ENCODE data around the gene ESRRA. TPM values are rescaled to one million over a fixed set of nuclear protein-coding genes. Genes with fewer than 3 reads are reported as not detected.

Gene ESRRA
- total and polyA plus RNA-seq, 2 of the 13 experiments (the other 11 are each of a cell fraction or from before 2014, with no cell fraction given): 18.1 to 36.3 TPM

DNA sequence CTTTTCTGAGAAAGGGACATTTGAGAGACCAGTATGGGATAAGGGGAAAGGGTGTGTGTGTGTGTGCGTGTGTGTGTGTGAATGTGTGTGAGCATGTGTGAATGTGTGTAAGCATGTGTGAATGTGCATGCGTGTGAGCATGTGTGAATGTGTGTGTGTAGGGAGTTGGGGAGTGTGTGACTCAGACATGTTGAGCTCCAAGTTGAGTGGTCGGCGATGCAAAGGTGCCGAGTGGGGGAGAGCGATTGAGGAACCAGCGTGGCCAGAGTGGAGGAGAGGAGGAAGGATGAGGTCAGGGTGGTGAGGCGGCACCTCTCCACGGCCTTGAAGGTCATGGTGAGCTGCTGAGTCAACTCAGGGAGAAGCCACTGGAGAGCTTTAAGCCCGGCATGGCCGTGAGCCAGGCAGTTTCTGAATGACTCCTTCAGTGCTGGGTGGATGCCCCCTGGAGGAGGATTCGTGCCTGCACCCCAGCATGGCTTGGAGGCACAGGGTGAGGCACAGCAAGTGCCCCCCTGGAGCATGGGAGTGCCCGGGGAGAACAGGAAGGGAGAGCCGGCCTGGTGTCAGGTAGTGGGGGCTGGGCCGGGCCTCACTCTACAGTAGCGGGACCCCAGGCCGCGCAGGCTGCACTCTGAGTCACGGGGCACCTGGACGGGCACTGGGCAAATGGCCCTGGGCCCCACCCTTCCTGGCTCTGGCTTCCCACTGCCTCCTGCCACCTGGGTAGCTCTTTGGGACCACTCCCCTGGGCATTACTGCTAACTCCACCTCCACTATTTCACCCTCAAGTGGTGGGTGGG lies 26.4 kb downstream of the ESRRA start (continued):
- 0 out of 2 replicates have a peak, but pooled peaks have one; percentile 32 for TF ChIP-seq NONO (IDR thresholded peaks at IDR 0.05)
- no peak for TF ChIP-seq NONO (CRISPR knock-in tag; conservative IDR thresholded peaks at IDR 0.05)
- peak; percentile 42 for TF ChIP-seq ZFX (CRISPR knock-in tag; IDR thresholded peaks at IDR 0.05; ENCODE audit: low read depth)
- no peak for TF ChIP-seq RNF2 (conservative IDR thresholded peaks at IDR 0.05; ENCODE audit: low read depth)
- no peak for TF ChIP-seq ATF7-NPFF (CRISPR knock-in tag; IDR thresholded peaks at IDR 0.05; ENCODE audit: low read depth)
- TF ChIP-seq RXRA (CRISPR knock-in tag; IDR thresholded peaks at IDR 0.05): 0 out of 2 replicates have a peak, but pooled peaks have one; percentile 44
- peak; percentile 35; the same call in 1 of the 2 replicates for TF ChIP-seq SALL1 (CRISPR knock-in tag; IDR thresholded peaks at IDR 0.05)
- TF ChIP-seq ZNF556 (CRISPR knock-in tag; IDR thresholded peaks at IDR 0.05; ENCODE audit: borderline replicate concordance): peak; percentile 42; the same call in 1 of the 2 replicates
- TF ChIP-seq FOXO1 (CRISPR knock-in tag; IDR thresholded peaks at IDR 0.05): 0 out of 2 replicates have a peak, but pooled peaks have one; percentile 14
- peak; percentile 47; the same call in 1 of the 2 replicates for TF ChIP-seq ZNF768 (CRISPR knock-in tag; IDR thresholded peaks at IDR 0.05)
- TF ChIP-seq, protein P1, sequence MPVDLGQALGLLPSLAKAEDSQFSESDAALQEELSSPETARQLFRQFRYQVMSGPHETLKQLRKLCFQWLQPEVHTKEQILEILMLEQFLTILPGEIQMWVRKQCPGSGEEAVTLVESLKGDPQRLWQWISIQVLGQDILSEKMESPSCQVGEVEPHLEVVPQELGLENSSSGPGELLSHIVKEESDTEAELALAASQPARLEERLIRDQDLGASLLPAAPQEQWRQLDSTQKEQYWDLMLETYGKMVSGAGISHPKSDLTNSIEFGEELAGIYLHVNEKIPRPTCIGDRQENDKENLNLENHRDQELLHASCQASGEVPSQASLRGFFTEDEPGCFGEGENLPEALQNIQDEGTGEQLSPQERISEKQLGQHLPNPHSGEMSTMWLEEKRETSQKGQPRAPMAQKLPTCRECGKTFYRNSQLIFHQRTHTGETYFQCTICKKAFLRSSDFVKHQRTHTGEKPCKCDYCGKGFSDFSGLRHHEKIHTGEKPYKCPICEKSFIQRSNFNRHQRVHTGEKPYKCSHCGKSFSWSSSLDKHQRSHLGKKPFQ (CRISPR knock-in tag; IDR thresholded peaks at IDR 0.05; ENCODE audit: insufficient replicate concordance): no peak
- TF ChIP-seq NRL (CRISPR knock-in tag; IDR thresholded peaks at IDR 0.05; ENCODE audit: borderline replicate concordance): no peak; the same call in 1 of the 2 replicates
- TF ChIP-seq ZNF501 (CRISPR knock-in tag; IDR thresholded peaks at IDR 0.05): peak; percentile 37; the same call in 1 of the 2 replicates
- no peak for TF ChIP-seq SNAI1 (CRISPR knock-in tag; IDR thresholded peaks at IDR 0.05; ENCODE audit: borderline replicate concordance)
- TF ChIP-seq ETV5 (CRISPR knock-in tag; IDR thresholded peaks at IDR 0.05; ENCODE audit: borderline replicate concordance): no peak
- TF ChIP-seq, protein P2, sequence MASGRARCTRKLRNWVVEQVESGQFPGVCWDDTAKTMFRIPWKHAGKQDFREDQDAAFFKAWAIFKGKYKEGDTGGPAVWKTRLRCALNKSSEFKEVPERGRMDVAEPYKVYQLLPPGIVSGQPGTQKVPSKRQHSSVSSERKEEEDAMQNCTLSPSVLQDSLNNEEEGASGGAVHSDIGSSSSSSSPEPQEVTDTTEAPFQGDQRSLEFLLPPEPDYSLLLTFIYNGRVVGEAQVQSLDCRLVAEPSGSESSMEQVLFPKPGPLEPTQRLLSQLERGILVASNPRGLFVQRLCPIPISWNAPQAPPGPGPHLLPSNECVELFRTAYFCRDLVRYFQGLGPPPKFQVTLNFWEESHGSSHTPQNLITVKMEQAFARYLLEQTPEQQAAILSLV (CRISPR knock-in tag; IDR thresholded peaks at IDR 0.05; ENCODE audit: borderline replicate concordance): 0 out of 2 replicates have a peak, but pooled peaks have one; percentile 21
- TF ChIP-seq, protein P3, sequence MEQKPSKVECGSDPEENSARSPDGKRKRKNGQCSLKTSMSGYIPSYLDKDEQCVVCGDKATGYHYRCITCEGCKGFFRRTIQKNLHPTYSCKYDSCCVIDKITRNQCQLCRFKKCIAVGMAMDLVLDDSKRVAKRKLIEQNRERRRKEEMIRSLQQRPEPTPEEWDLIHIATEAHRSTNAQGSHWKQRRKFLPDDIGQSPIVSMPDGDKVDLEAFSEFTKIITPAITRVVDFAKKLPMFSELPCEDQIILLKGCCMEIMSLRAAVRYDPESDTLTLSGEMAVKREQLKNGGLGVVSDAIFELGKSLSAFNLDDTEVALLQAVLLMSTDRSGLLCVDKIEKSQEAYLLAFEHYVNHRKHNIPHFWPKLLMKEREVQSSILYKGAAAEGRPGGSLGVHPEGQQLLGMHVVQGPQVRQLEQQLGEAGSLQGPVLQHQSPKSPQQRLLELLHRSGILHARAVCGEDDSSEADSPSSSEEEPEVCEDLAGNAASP (CRISPR knock-in tag; IDR thresholded peaks at IDR 0.05; ENCODE audit: borderline replicate concordance): 0 out of 2 replicates have a peak, but pooled peaks have one; percentile 33
- TF ChIP-seq ZNF12 (CRISPR knock-in tag; IDR thresholded peaks at IDR 0.05): no peak
- no peak for TF ChIP-seq CREM (IDR thresholded peaks at IDR 0.05)
- no peak for TF ChIP-seq CREM (CRISPR knock-in tag; IDR thresholded peaks at IDR 0.05)
- TF ChIP-seq, protein P4, sequence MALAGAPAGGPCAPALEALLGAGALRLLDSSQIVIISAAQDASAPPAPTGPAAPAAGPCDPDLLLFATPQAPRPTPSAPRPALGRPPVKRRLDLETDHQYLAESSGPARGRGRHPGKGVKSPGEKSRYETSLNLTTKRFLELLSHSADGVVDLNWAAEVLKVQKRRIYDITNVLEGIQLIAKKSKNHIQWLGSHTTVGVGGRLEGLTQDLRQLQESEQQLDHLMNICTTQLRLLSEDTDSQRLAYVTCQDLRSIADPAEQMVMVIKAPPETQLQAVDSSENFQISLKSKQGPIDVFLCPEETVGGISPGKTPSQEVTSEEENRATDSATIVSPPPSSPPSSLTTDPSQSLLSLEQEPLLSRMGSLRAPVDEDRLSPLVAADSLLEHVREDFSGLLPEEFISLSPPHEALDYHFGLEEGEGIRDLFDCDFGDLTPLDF (CRISPR knock-in tag; IDR thresholded peaks at IDR 0.05): no peak
- TF ChIP-seq, protein P5, sequence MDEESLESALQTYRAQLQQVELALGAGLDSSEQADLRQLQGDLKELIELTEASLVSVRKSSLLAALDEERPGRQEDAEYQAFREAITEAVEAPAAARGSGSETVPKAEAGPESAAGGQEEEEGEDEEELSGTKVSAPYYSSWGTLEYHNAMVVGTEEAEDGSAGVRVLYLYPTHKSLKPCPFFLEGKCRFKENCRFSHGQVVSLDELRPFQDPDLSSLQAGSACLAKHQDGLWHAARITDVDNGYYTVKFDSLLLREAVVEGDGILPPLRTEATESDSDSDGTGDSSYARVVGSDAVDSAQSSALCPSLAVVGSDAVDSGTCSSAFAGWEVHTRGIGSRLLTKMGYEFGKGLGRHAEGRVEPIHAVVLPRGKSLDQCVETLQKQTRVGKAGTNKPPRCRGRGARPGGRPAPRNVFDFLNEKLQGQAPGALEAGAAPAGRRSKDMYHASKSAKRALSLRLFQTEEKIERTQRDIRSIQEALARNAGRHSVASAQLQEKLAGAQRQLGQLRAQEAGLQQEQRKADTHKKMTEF (CRISPR knock-in tag; IDR thresholded peaks at IDR 0.05): peak; percentile 34; the same call in 1 of the 2 replicates
- TF ChIP-seq KAT8 (CRISPR knock-in tag; IDR thresholded peaks at IDR 0.05): 0 out of 2 replicates have a peak, but pooled peaks have one; percentile 21
